ENCODE data around the gene ASB18. TPM values are rescaled to one million over a fixed set of nuclear protein-coding genes. Genes with fewer than 3 reads are reported as not detected.

Gene ASB18
- total and polyA plus RNA-seq, 2 of the 4 experiments (the other 2 are of a cell fraction) = not detected

DNA sequence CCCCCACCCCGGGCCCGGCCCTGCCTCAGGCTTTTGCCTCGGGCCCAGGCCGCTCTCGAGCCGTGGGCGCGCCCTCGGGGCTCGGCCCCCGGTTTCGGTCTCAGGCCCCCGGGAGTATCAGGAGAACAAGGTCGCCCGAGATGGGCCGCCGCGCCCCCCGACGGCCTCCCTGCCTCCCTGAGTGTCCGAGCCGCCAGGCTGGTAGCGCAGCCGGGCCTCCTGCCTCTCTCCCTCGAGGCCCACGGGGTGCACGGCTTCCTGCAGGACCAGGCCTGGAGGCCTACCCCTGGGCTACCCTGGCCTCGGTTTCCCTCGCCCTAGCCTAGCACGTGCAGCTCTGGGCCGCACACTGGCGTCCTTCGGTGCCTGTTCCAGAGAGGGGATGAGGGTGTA lies 104.4 kb downstream of the ASB18 start:
- Histone ChIP-seq H3K23ac (ENCODE audit: low read depth, low read length) (no peak overlapping the region), H3K27ac (ENCODE audit: insufficient read depth, low read length) (no peak overlapping the region), H2BK120ac (ENCODE audit: low read depth, low read length) (no peak overlapping the region), H3K4me1 (ENCODE audit: control insufficient read depth, insufficient read depth, low read length) (peaks cover 2% of the 10 kb centered on the region; the same call in 1 of the 2 replicates), H3K79me1 (ENCODE audit: low read depth in 1 of 2, low read length in 2 of 2) (no peaks in the 10 kb centered on the region), H2AK5ac (ENCODE audit: low read depth, low read length) (no peak overlapping the region), H2BK5ac (ENCODE audit: low read depth, low read length, poor library complexity, severe bottlenecking) (no peak overlapping the region), H3K4me3 (ENCODE audit: insufficient read depth, low read depth, low read length) (no peak overlapping the region), H2BK15ac (ENCODE audit: low read depth, low read length) (no peak overlapping the region), H2BK20ac (ENCODE audit: low read depth, low read length) (no peak overlapping the region), H3K18ac (ENCODE audit: low read depth, low read length) (no peak overlapping the region), H2AK9ac (replicated peaks; ENCODE audit: low read depth, low read length, poor library complexity) (no peak overlapping the region), H3K36me3 (ENCODE audit: control insufficient read depth, insufficient read depth, low read length) (no peaks in the 10 kb centered on the region), H3K4me2 (ENCODE audit: low read depth, low read length) (no peak overlapping the region), H3K4ac (ENCODE audit: low read depth, low read length) (no peak overlapping the region), H2AFZ (replicated peaks; ENCODE audit: low read length, poor library complexity) (no peak overlapping the region), H4K91ac (ENCODE audit: insufficient read depth, low read depth, low read length) (no peak overlapping the region), H3K9me1 (ENCODE audit: insufficient read depth, low read length) (no peaks in the 10 kb centered on the region), H3K56ac (ENCODE audit: extremely low read depth, insufficient read depth, low read length) (no peak overlapping the region), H3K9me3 (ENCODE audit: control insufficient read depth, insufficient read depth, low read length) (no peaks in the 10 kb centered on the region; the same call in 1 of the 2 replicates), H4K5ac (ENCODE audit: low read depth, low read length) (no peak overlapping the region), H4K8ac (ENCODE audit: low read depth in 2 of 2, low read length in 2 of 2) (no peak overlapping the region), H3K9ac (ENCODE audit: low read depth, low read length) (no peak overlapping the region), H4K20me1 (ENCODE audit: insufficient read depth, low read length) (no peaks in the 10 kb centered on the region), H3K27me3 (ENCODE audit: control insufficient read depth, insufficient read depth, low read length) (peaks cover 91% of the 10 kb centered on the region), H3K14ac (replicated peaks; ENCODE audit: low read depth, low read length) (no peak overlapping the region)
- intact Hi-C loops (cut with micrococcal nuclease) = no loop called here
- CTCF ChIA-PET = no interaction called here
- no peak for ATAC-seq (ENCODE audit: low read depth)
- DNase-seq = no peak
- 18% methylated on average over 8 of the region's 33 CpGs; no CpG with 5 or more reads in 1 of the 2 experiments for WGBS, 2 experiments (ENCODE audit: extremely low coverage in 2 of 2, insufficient read length in 1 of 2)
- in situ Hi-C loops (cut with MboI; ENCODE audit: low sequenced_read_pairs) = loop anchor here (25.0 kb wide), 1 partner anchor 547 kb away; no protein-coding TSS in a partner anchor
- POLR2A ChIA-PET (ENCODE audit: unreplicated experiment) = no interaction called here
- dilution Hi-C loops (cut with HindIII; ENCODE audit: low sequenced_read_pairs, unreplicated experiment) = no loop called here
- TF ChIP-seq RCOR1 (IDR thresholded peaks at IDR 0.05; ENCODE audit: insufficient replicate concordance, low read length) (no peak), FOS (IDR thresholded peaks at IDR 0.05; ENCODE audit: low read depth, low read length) (no peak), CHD1 (IDR thresholded peaks at IDR 0.05; ENCODE audit: low read depth, low read length) (no peak), MXI1 (IDR thresholded peaks at IDR 0.05; ENCODE audit: borderline replicate concordance, low read depth, low read length) (no peak), SMC3 (IDR thresholded peaks at IDR 0.05; ENCODE audit: low read depth, low read length) (no peak), MAFK (IDR thresholded peaks at IDR 0.05; ENCODE audit: low read depth, low read length) (no peak), BHLHE40 (IDR thresholded peaks at IDR 0.05; ENCODE audit: low read depth, low read length) (no peak), MAZ (IDR thresholded peaks at IDR 0.05; ENCODE audit: borderline replicate concordance, low read depth, low read length) (no peak), POLR2A (IDR thresholded peaks at IDR 0.05; ENCODE audit: low read depth, low read length) (no peak), ELK1 (IDR thresholded peaks at IDR 0.05; ENCODE audit: borderline replicate concordance, low read depth, low read length) (no peak)
- TF ChIP-seq, protein P1, sequence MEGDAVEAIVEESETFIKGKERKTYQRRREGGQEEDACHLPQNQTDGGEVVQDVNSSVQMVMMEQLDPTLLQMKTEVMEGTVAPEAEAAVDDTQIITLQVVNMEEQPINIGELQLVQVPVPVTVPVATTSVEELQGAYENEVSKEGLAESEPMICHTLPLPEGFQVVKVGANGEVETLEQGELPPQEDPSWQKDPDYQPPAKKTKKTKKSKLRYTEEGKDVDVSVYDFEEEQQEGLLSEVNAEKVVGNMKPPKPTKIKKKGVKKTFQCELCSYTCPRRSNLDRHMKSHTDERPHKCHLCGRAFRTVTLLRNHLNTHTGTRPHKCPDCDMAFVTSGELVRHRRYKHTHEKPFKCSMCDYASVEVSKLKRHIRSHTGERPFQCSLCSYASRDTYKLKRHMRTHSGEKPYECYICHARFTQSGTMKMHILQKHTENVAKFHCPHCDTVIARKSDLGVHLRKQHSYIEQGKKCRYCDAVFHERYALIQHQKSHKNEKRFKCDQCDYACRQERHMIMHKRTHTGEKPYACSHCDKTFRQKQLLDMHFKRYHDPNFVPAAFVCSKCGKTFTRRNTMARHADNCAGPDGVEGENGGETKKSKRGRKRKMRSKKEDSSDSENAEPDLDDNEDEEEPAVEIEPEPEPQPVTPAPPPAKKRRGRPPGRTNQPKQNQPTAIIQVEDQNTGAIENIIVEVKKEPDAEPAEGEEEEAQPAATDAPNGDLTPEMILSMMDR (conservative IDR thresholded peaks at IDR 0.05; ENCODE audit: low read depth, low read length) = no peak
- BruUV-seq (replicated peaks) = no TSS peak
